Sigmoid colon (tissue), 7 donors: Measurements from ENCODE around the gene ZSWIM6. TPM values are rescaled to one million over a fixed set of nuclear protein-coding genes. Genes with fewer than 3 reads are reported as not detected.

Source experiments
- DNase-seq: peaks from one replicate; pipeline ENCODE4 v3.0.0-alpha.2; 2019
- H3K27ac ChIP-seq, 4 donors: fragments of 200-600 bp; sonication (generic); one replicate each; pipeline ENCODE4 v1.5.1; 2016 to 2019; ENCODE audit warnings: mild to moderate bottlenecking in 1 of 4
- H3K27me3 ChIP-seq, 3 donors: fragments of 200-600 bp; sonication (generic); one replicate each; pipeline ENCODE4 v1.5.1; 2019; ENCODE audit warnings: mild to moderate bottlenecking in 1 of 3
- H3K36me3 ChIP-seq, 4 donors: fragments of 200-600 bp; sonication (generic); one replicate each; pipeline ENCODE4 v1.5.1; 2016 to 2019
- H3K4me1 ChIP-seq, 4 donors: fragments of 200-600 bp; sonication (generic); one replicate each; pipeline ENCODE4 v1.5.1; 2017 to 2019
- H3K4me3 ChIP-seq, 4 donors: fragments of 200-600 bp; sonication (generic); one replicate each; pipeline ENCODE4 v1.5.1; 2017 to 2019; ENCODE audit warnings: mild to moderate bottlenecking in 2 of 4, moderate library complexity in 1 of 4
- H3K9me3 ChIP-seq, 4 donors: fragments of 200-600 bp in 3 of 4; sonication (generic) in 3 of 4; one replicate each; pipeline versions ENCODE4 v1.5.1 to v1.6.1; 2013 to 2019
- CTCF ChIP-seq, 4 experiments: fragments of 450-650 bp in 3 of 4; fragments of 200-600 bp in 1 of 4; IDR thresholded peaks; one replicate each; pipeline ENCODE4 v1.5.1; 2016 to 2019; ENCODE audit warnings: antibody characterized with exemption in 4 of 4, mild to moderate bottlenecking in 3 of 4, moderate library complexity in 2 of 4
- EP300 ChIP-seq, 4 donors: sonication (generic); formaldehyde crosslinking; IDR thresholded peaks; one replicate each; pipeline ENCODE4 v1.6.1; 2017; ENCODE audit warnings: antibody characterized with exemption in 4 of 4
- POLR2A ChIP-seq, 2 donors: fragments of 450-650 bp; IDR thresholded peaks; one replicate each; pipeline ENCODE4 v1.6.1; 2016; ENCODE audit warnings: antibody characterized with exemption in 2 of 2, mild to moderate bottlenecking in 2 of 2, moderate library complexity in 2 of 2
- POLR2AphosphoS5 ChIP-seq, 4 donors: sonication (generic); formaldehyde crosslinking; IDR thresholded peaks; one replicate each; pipeline ENCODE4 v1.6.1; 2017; ENCODE audit warnings: antibody characterized with exemption in 4 of 4
- WGBS, 2 donors: extraction: QIAGEN DNeasy Blood & Tissue Kit; methylation state at CpG; one replicate each; pipeline ENCODE4 v1.1.7; 2013; 5-methylcytosine and 5-hydroxymethylcytosine counted together
- intact Hi-C: fragments of 100-400 bp; cut with DNase I; formaldehyde crosslinking; loops from one replicate; pipeline ENCODE4 v1.15.1; 2023
- polyA plus RNA-seq, 3 donors: library from polyadenylated mRNA; stranded (reverse); fragments of 200-250 nt; gene quantifications; one replicate each; pipeline ENCODE4 v1.2.3, GENCODE V29; 2013
- total RNA-seq, 4 donors: library from RNA; depleted of rRNA; stranded (reverse); fragments of >200 nt; gene quantifications; one replicate each; pipeline ENCODE4 v1.1.0, GENCODE V29; 2016
- donor health status: healthy with polysubstance abuse.
- donor health status: Bipolar disorder and iron deficiency.
- donor health status: healthy.

Gene ZSWIM6
- total and polyA plus RNA-seq, 7 donors = 4.2 to 17.7 (median 11.3) TPM

- intact Hi-C loops = no loop called here
- Histone ChIP-seq H3K27ac (no peak overlapping the region), H3K4me3 (no peak overlapping the region), H3K27me3 (no peaks in the 10 kb centered on the region), H3K9me3 (no peaks in the 10 kb centered on the region), H3K4me1 (peaks cover 0 to 46% (median 36%) of the 10 kb centered on the region in 4 donors), H3K36me3 (no peaks in the 10 kb centered on the region)
- DNase-seq = no peak
- TF ChIP-seq POLR2A (IDR thresholded peaks at IDR 0.05) (no peak), EP300 (IDR thresholded peaks at IDR 0.05) (no peak), POLR2AphosphoS5 (IDR thresholded peaks at IDR 0.05) (no peak), CTCF (IDR thresholded peaks at IDR 0.05) (no peak)
- WGBS, 2 donors = 10 to 47% methylated on average over 2 of the region's 2 CpGs
Observed at GRCh38 chr5:61467766-61468482, 135.9 kb downstream of the ZSWIM6 start.

GRCh38 chr5:61468483-61468865 is 136.4 kb downstream of the ZSWIM6 start:
- H3K4me3 ChIP-seq = no peak overlapping the region
- WGBS, 2 donors = 36 to 69% methylated on average over 2 of the region's 2 CpGs
- H3K36me3 ChIP-seq = no peaks in the 10 kb centered on the region
- H3K4me1 ChIP-seq = peaks cover 0 to 42% (median 31%) of the 10 kb centered on the region in 4 donors
- H3K27ac ChIP-seq = no peak overlapping the region
- DNase-seq = no peak
- no peaks in the 10 kb centered on the region for H3K9me3 ChIP-seq
- TF ChIP-seq CTCF (IDR thresholded peaks at IDR 0.05) (no peak), EP300 (IDR thresholded peaks at IDR 0.05) (no peak), POLR2A (IDR thresholded peaks at IDR 0.05) (no peak), POLR2AphosphoS5 (IDR thresholded peaks at IDR 0.05) (no peak)
- intact Hi-C loops = no loop called here
- H3K27me3 ChIP-seq = no peaks in the 10 kb centered on the region

GRCh38 chr5:61471352-61471751 is 139.3 kb downstream of the ZSWIM6 start:
- Histone ChIP-seq H3K27me3 (no peaks in the 10 kb centered on the region), H3K9me3 (no peaks in the 10 kb centered on the region), H3K4me1 (peaks cover 0 to 26% (median 22%) of the 10 kb centered on the region in 4 donors), H3K36me3 (no peaks in the 10 kb centered on the region), H3K27ac (no peak overlapping the region), H3K4me3 (no peak overlapping the region)
- intact Hi-C loops = no loop called here
- no peak for DNase-seq
- TF ChIP-seq POLR2AphosphoS5 (IDR thresholded peaks at IDR 0.05) (no peak), POLR2A (IDR thresholded peaks at IDR 0.05) (no peak), CTCF (IDR thresholded peaks at IDR 0.05) (no peak), EP300 (IDR thresholded peaks at IDR 0.05) (no peak)
- 92 to 100% methylated on average over 1 of the region's 1 CpG for WGBS, 2 donors

DNA sequence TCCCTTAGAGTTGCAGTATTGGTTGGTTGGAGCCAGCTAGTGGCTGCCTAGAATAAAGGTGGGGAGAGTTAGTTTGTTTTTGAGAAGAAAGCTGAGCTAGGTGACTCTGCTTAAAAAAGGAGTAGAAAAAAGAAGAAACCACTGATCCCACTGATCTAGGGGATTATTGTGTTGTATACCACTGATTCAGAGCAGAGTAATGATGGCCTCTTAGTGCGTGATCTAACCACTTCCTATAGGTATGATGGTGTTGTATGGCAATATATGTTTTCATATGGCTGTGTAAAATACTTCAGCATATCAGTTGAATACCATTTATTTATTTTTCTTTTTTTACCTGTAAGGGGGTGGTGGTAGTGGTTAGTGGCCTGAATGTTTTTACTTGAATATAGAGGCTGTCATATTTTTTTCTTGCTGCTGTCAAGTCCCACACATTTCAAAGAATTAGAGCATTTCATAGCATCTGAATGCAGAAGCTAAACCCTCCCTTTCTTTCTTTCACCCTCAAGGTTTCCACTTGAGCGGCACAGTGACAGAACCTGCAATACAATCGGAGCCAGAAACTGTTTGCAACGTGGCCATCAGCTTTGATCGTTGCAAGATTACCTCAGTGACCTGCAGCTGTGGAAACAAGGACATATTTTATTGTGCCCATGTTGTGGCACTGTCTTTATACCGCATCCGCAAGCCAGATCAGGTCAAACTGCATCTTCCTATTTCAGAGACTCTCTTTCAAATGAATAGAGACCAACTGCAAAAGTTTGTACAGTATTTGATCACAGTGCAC is 140.3 kb downstream of the ZSWIM6 start:
- 35 to 72% methylated on average over 7 of the region's 7 CpGs for WGBS, 2 donors
- Histone ChIP-seq H3K27ac (no peak overlapping the region), H3K36me3 (no peaks in the 10 kb centered on the region), H3K9me3 (no peaks in the 10 kb centered on the region), H3K27me3 (no peaks in the 10 kb centered on the region), H3K4me3 (no peak overlapping the region), H3K4me1 (peaks cover 0 to 18% (median 16%) of the 10 kb centered on the region in 4 donors)
- intact Hi-C loops = no loop called here
- TF ChIP-seq POLR2AphosphoS5 (IDR thresholded peaks at IDR 0.05) (no peak), POLR2A (IDR thresholded peaks at IDR 0.05) (no peak), CTCF (IDR thresholded peaks at IDR 0.05) (no peak), EP300 (IDR thresholded peaks at IDR 0.05) (no peak)
- DNase-seq = no peak
